HG02642 (cell line): ENCODE results near the gene ZNF584.
"Not testable (repeated sequence)": the region's sequence is repeated elsewhere in the genome, so short reads cannot be mapped to it uniquely, and the experiment has no call there.

Source experiments
- ATAC-seq: cut with Tn5 transposase; IDR thresholded peaks from one replicate; pipeline ENCODE4 v1.9.1; 2021; ENCODE audit warnings: mild to moderate bottlenecking; ENCODE audit not compliant: unreplicated experiment, poor library complexity

ZNF584 gene

GRCh38 chr19:58400916-58401839 is 7.3 kb upstream of the ZNF584 start:
- peak; percentile 98 for ATAC-seq

- no peak for ATAC-seq
Observed at GRCh38 chr19:58401840-58402421, 6.5 kb upstream of the ZNF584 start.

DNA sequence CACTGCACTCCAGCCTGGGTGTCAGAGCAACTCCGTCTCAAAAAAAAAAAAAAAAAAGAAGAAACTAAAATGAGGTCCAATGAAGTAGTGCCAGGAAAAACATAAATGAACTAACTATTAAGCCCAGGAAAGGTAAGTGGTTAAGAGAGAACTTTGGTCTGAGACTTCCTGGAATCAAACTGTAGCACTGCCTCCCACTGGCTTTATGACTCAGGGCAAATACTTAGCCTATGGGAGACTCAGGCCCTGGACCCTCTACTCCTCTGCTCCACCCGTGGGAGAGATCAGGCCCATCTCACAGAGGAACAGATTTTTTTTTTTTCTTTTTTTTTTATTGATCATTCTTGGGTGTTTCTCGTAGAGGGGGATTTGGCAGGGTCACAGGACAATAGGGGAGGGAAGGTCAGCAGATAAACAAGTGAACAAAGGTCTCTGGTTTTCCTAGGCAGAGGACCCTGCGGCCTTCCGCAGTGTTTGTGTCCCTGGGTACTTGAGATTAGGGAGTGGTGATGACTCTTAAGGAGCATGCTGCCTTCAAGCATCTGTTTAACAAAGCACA is 4.5 kb upstream of the ZNF584 start:
- not testable (repeated sequence) for ATAC-seq

DNA sequence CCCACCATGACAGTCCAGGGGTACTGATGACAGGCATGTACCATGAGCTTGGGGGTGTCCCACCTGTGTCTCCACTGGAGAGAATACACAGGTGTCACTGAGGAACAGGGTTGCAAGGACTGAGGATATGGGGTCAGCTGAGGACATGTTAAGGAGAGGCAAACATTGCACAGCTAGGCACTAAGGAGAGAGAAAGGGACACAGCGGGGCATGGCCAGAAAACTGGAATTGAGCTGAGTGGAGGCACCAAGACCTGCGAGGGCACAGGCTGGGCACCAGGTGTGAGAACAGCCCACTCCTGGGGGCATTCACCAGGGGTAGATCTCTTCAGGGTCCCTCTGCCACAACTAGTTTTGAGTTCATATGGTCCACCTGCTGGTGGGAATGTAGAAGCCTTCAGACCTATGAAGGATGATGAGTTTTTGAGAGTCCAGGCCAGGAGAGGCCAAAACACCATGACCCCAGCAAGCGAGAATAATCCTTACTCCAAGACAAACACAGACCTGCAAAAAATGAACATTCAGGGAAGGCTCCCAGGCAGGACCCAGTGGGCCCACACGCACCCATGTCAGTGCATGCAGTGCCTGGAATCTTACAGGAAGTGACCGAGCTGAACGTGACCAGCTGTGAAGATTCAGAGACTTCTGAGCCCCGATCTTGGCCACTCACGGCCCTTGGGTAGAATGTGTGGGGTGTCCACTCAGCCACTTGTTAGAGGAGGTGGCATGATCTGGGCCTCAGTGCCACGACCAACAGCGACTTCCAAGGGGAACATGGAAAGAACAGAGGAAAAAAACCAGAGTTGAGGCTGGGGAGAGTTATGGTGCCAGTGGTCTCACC is 1.4 kb upstream of the ZNF584 start:
- no peak for ATAC-seq

- no peak for ATAC-seq
Observed at GRCh38 chr19:58407658-58408151, 744 bp upstream of the ZNF584 start.

DNA sequence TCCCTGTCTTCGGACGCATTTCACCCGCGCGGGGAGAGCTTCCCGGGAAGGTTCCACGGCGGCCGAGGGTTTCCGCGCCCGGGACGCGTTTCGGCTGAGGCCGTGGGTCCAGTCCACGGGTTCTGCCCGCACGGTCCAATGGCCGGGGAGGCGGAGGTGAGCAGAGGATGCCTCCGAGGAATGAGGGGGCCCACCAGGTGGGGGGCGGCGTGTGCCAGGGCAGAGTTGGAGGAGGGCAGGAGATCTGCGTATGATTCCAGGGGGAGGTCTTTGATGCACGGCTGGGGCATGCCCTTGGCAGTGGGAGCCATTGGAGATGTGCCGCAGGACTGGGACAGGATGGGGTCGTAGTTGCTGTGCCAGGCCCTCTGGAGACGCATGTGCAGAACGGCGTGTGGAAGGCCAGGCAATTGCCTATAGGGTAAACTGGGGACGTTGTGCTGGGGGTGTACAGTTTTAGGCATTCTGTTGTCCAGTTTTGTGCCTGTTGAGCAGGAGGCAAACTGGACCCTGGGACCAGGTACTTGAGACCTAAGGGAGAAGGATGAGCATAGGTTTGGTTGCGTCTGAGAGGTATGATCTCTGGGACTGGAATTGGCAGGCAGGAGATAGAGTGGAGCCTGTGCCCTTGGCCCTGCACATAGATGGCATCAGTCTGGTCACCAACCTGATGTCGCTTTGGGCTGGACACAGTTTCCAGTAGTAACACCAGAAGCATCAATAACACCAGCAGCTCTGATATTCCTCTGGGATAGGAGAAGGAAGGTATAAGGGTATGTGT is 751 bp downstream of the ZNF584 start:
- ATAC-seq = peak; percentile 16

DNA sequence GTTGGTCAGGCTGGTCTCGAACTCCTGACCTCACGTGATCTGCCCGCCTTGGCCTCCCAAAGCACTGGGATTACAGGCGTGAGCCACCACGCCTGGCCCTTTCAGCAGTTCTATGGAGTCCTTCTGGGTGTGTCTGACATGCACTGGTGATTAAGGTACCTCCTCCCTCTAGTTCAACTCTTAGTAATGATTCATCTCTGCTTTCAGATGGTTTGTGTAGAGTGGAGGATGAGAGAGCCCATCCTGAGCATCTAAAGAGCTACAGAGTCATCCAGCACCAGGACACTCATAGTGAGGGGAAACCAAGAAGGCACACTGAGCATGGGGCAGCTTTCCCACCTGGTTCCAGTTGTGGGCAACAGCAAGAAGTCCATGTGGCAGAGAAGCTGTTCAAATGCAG is 8.2 kb downstream of the ZNF584 start:
- no peak for ATAC-seq

GRCh38 chr19:58417071-58417470 is 8.6 kb downstream of the ZNF584 start:
- no peak for ATAC-seq

DNA sequence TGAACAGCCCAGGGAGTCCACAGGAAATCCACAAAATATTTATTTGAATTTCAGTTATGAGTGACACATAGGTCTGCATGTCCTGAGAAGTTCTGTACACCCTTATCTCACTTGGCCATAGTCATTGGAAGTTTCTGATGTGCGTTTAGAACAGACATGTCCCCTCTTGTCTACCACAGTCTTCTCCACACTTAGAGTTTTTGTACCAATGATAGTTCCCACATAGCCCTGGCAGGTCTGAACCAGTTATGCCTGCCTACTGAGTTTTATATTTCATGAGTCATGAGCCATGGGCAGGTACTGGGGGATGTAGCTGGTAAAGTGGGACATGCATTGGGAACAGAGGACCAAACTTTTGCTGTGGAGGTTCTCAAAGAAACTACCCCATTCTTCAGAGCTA is 20.2 kb downstream of the ZNF584 start:
- ATAC-seq = no peak

- ATAC-seq = no peak
Observed at GRCh38 chr19:58429745-58430144, 21.3 kb downstream of the ZNF584 start.

- ATAC-seq = no peak
Observed at GRCh38 chr19:58434217-58434616, 25.8 kb downstream of the ZNF584 start.

- ATAC-seq = peak; percentile 96
Observed at GRCh38 chr19:58439576-58440554, 31.4 kb downstream of the ZNF584 start, which contains the start of gene ZNF132. Gene ZNF132 (minus strand): TSS chr19:58440153. CDS start chr19:58439821, 332 bp downstream.

GRCh38 chr19:58440556-58440955 is 32.1 kb downstream of the ZNF584 start:
- ATAC-seq = no peak

- not testable (repeated sequence) for ATAC-seq
Observed at GRCh38 chr19:58442986-58443385, 34.5 kb downstream of the ZNF584 start.

GRCh38 chr19:58448860-58449259 is 40.4 kb downstream of the ZNF584 start:
- not testable (repeated sequence) for ATAC-seq

- not testable (repeated sequence) for ATAC-seq
Observed at GRCh38 chr19:58449980-58450379, 41.5 kb downstream of the ZNF584 start.

- ATAC-seq = no peak
Observed at GRCh38 chr19:58450856-58451357, 42.5 kb downstream of the ZNF584 start.
